HG03342 (cell line): ENCODE data around the gene SMC3.
A peak's percentile ranks its signal among the peaks of the same experiment; 100 is the strongest.
"Not testable (repeated sequence)": the region's sequence is repeated elsewhere in the genome, so short reads cannot be mapped to it uniquely, and the experiment has no call there.

Experiments
- ATAC-seq: cut with Tn5 transposase; IDR thresholded peaks from one replicate; pipeline ENCODE4 v1.9.1; 2021; ENCODE audit warnings: mild to moderate bottlenecking, moderate library complexity; ENCODE audit not compliant: unreplicated experiment

The SMC3 gene

GRCh38 chr10:110574420-110574819 is 6.9 kb downstream of the SMC3 start:
- ATAC-seq: no peak

DNA sequence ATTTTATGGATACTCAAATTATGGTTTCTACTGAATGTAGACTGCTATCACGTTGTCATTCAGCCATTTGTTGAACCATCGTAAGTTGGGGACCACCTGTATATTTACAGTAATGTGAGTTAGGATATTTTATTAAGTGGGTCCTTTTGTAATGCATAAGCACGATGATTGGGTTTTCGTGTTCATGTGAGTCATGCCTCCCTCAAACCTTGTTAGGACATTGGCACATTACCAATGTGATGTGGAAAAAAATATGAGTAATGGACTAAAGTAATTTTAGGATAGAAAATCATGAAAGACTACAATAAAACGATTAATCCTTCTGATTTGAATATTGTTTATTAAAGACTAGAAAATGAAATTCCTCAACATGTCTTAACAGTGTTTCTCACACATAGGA is 8.7 kb downstream of the SMC3 start:
- no peak for ATAC-seq

DNA sequence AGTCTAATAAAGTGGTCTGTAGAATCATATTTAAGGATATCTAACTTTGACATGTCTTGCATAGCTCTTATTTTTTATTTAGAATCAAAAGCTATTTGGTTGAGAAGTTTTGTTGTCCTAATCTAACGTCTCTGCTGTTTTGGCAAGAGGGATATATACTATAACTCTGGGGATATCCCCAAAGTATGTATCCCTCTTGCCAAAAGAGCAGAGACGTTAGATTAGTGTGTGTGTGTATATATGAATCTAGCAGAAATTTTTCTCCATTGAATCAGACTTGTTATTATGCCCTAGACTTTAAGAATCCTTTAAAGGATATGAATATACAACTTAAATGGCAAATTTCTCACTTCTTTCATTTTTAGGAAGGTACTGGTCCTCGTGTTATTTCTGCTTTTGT is 9.6 kb downstream of the SMC3 start:
- no peak for ATAC-seq

GRCh38 chr10:110584006-110584405 is 16.5 kb downstream of the SMC3 start:
- no peak for ATAC-seq

- ATAC-seq: no peak
These were observed 24.3 kb downstream of the SMC3 start for GRCh38 chr10:110591760-110592159.

DNA sequence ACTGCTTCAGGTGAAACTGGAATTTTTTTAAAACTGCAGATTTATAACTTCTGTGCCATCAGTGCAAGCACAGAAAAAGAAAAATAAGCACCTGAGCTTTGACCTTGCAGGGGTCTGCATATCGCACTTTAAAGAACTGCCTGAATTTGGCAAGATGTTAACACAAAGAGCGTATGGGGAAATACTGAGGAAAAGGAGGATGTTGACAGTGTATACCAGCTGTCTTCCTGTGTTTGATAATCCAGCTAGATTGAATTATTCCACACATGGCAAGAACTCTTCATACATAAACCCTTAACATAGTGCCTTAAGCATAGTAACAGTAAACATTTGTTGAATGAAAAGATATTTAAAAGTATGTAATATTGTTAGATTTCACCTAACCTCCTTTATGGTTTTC is 30.0 kb downstream of the SMC3 start:
- no peak for ATAC-seq

- peak; percentile 77 for ATAC-seq
These were observed 33.1 kb downstream of the SMC3 start for GRCh38 chr10:110600487-110601101.

DNA sequence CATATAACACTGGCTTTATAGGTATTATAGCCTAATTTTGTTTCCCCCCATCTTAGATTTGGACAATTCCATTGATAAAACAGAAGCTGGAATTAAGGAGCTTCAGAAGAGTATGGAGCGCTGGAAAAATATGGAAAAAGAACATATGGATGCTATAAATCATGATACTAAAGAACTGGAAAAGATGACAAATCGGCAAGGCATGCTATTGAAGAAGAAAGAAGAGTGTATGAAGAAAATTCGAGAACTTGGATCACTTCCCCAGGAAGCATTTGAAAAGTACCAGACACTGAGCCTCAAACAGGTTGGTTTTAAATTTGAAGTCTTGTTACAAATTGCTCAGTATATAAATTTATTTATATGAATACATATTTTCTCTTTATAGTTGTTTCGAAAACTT is 34.1 kb downstream of the SMC3 start:
- ATAC-seq: no peak

DNA sequence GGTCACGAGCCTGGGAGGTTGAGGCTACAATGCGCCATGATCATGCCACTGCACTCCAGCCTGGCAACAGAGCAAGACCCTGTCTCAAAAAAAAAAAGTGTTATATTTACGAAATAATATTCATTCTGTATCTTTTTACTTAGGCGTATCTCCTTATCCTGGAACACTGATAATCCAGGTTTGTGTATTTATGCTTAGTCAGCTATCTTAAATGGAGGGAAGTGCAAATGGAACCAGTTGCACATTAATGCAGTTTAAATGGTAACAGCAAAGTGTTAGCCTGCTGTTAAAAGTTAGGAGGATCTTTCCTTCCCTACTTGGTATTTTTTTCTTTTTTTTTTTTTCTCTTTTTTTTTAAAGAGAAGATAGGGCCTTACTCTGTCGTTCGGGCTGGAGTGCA is 40.6 kb downstream of the SMC3 start:
- no peak for ATAC-seq

- ATAC-seq: no peak
These were observed 42.1 kb downstream of the SMC3 start for GRCh38 chr10:110609605-110610004.

DNA sequence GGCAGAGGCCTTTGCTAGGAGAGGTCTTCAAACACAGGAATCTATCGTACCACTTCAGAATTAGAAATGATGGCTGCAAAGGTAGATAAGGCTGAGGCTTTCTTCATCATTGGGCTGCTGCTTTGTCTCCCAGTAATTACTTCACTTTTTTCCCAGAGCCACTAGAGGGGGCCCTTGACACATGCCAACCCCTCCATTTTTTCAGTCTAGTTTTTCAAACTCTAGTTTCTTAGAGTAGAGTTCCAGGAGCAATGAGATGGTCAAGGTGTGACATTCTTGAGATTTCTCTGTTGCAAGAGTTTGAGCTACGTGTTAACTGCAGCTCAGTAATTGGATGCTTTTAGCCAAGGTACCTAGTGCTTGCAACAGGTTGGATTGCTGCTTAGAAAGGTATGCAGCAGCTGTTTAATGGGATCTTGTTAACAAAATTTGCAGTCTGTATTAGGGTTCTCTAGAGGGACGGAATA is 42.8 kb downstream of the SMC3 start:
- ATAC-seq: no peak

GRCh38 chr10:110610781-110611180 is 43.3 kb downstream of the SMC3 start:
- not testable (repeated sequence) for ATAC-seq

DNA sequence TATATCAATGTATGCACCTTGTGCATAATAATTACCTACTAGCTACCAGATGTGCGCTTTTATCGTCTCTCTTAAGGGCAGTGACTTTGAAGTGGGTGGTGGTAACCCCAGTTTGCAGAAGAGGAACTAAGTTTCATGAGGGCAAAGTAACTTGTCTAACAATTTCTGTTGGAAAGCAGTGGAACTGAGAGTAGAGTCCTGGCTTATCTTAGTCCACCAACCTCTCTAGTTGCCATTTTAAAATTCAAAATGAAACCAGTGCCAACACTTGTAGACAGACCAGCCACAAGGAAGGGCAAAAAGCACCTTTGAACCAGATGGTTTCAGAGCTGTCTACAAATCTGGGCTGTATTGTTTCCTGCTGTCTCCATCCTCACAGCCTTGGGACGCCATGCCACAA is 44.6 kb downstream of the SMC3 start:
- peak; percentile 32 for ATAC-seq

DNA sequence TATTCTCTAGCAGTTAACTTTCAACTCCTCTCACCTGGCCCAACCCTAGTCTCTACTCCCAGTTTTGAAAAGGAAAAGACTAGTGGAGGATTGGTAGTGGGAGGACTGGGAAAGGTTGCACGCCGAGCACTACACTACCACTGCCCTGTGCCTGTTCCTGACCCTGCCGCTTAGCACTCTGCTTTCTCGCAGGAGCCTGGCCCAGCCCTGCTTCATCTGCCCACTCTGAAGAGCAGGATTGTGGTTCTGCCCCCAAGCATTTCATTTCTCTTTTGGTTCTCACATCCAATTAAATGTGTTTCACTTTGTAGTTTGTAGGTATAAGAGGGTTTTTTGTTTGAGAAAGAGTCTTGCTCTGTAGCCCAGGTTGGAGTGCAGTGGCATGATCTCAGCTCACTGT is 45.1 kb downstream of the SMC3 start:
- no peak for ATAC-seq

DNA sequence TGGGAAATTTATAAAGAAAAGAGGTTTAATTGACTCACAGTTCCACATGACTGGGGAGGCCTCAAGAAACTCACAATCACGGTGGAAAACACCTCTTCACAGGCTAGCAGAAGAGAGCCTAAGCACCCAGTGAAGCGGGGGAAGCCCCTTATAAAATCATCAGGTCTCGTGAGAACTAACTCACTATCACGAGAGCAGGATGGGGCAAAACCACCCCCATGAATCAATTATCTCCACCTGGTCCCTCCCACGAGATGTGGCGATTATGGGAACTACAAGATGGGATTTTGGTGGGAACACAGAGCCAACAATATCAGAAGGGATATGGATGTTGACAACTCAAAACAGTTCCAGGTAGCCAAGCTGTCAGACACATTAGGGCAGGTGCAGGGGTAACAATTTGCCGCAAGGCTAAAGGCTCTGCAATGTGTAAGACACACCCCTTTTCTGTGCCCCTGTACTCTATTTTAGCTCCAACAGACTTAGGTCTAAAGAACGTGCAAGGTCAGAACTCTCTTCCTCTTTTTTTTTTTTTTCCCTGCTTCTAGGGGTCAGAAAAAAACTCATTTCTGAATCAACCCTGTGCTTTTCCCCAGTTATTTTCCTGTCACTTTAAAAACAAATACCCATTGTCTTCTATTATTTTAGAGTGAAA is 46.0 kb downstream of the SMC3 start:
- ATAC-seq: no peak

DNA sequence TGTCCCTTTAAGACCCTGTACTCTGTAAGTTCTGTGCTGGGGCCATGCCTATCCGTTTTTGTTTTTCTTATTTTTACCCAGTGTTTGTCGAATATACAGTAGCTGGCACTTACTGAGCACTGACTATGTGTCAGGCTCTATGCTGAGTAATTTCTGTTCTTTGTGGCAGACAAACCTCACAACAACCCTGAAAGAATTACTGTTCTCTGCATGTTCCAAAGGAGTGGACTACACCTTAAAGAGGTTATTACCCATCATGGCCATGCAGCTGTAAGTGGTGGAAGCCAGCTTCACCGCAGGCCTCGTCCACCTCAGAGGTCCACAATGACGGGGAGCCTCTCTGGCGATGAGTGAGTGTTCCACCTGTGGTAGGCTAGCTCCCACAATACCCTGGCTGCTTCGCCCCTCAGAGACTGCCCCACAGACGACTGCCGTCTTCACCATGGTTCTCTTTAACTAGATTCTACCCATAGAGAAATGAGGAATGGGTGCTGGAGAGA is 46.6 kb downstream of the SMC3 start:
- ATAC-seq: no peak

GRCh38 chr10:110615057-110615747 is 47.7 kb downstream of the SMC3 start:
- ATAC-seq: no peak

GRCh38 chr10:110616493-110617033 is 49.1 kb downstream of the SMC3 start:
- no peak for ATAC-seq

GRCh38 chr10:110617425-110618229 is 50.1 kb downstream of the SMC3 start:
- ATAC-seq: no peak

DNA sequence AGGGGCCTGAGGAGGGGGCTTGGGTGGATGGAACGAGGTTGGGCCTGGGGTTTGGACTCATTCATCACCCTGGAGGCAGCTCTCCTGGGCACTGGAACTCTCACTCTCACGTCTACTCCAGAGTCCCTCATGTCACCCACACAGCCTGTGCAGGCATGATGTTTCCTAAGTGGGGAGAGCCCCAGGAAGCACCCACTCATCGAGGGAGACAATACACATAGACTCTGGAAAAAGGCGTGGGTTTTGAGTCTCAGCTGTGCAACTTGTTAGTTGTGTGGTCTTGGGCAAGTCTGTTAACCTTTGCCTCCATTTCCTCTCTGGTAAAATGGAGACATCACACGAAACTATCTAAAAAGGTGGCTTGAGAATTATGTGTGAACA is 50.7 kb downstream of the SMC3 start:
- no peak for ATAC-seq
